GM21619 (cell line): Measurements from ENCODE around the gene C5orf15.
"Not testable (repeated sequence)": the region's sequence is repeated elsewhere in the genome, so short reads cannot be mapped to it uniquely, and the experiment has no call there.

Source experiments
- ATAC-seq: cut with Tn5 transposase; IDR thresholded peaks from one replicate; pipeline ENCODE4 v1.9.1; 2021; ENCODE audit not compliant: unreplicated experiment

The C5orf15 gene

GRCh38 chr5:133994297-133994989 lies 26.0 kb upstream of the C5orf15 start:
- ATAC-seq, result no peak

DNA sequence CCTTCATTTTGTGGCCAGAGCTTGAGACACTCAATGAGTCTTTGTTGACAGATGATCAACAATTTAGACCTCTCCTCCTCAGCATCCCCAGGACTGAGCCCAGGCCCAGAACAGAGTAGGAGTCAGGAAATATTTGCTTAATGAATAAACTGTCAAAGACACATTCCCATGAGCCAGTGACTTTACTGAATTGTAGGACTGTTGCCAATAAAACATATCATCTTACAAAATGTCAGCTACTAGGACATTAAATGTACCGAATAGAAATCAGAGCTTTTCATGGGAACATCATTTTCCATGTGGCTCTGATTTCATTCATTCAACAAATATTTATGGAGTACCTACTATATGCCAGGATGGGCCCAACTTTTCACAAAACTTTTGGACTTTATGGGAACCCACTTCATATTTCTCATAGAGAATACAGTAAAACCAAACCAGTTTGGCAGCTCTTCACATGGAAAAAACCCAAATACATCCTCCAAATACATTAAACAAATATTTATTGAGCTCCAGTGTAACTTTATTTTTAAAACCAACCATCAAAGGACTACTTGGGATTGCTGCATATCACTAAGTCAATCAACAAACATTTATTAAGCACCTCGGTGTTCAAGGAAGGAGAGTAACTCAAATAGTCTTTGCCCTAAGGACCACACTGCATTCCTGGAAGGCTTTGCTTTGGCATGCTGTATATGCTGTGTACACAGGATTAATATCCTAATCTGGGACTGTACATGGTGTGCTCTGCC lies 24.9 kb upstream of the C5orf15 start:
- ATAC-seq, result no peak

DNA sequence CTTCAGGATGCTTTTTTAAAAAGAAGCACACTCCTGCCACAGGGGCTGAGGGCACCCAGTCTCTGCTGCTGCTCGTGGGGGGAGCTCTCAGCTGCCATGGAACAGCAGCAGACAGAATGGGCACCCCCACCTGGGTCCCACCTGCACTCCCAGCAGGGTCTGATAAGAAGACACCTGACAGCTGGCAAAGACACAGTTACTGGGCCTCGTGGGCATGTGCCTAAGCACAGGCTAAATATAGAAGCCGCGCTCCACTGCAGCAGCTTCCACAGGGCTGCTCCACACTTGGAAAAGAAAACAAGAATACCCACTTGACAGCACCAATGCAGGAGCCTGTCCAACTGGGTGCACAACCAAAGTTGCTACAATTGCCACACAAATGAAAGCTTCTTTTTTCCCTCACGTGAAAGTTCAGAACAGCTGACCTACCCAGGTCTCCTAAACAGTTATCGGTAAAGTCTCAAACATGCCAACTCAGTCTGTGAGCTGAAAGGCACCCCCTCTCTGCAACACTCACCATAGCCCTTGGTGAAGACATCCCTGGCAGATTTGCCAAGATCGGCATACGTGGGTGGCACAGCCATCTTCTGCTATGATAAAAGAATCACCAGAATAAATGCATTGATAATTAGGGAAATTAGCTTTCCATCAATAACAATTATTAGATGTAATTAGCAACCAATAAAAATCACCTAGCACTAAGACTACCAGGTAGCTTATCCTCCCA lies 24.2 kb upstream of the C5orf15 start:
- ATAC-seq, result no peak

GRCh38 chr5:133991171-133991910 lies 22.9 kb upstream of the C5orf15 start:
- no peak for ATAC-seq

- ATAC-seq, result no peak
These were observed 22.0 kb upstream of the C5orf15 start for GRCh38 chr5:133990396-133990795.

DNA sequence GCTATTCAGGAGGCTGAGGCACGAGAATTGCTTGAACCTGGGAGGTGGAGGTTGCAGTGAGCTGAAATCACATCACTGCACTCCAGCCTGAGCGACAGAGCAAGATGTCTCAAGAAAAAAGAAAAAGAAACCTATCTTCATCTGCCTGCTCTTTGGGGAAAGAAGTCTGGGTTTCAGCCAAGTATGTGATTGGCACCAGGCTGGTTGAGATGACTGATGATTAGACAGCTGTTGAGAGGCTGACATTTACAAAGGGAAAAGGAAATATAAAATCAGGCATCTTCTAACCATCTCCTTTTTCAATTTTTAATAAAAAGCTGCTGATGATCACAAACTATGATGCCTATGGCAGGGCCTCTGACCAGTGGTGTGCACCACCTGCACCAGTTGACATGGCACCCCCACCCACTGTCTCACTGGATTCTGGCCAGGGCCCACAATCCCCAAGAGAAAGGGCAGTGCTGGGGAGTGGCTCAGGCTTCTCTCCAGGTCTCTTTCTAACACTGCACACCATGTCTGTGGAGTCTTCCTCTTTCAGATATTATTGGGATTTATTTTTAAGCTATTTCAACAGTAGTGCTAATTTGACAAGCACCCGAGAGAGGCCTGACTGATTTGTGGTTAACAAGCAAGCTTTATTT lies 17.2 kb upstream of the C5orf15 start:
- no peak for ATAC-seq

GRCh38 chr5:133983674-133984073 lies 15.2 kb upstream of the C5orf15 start:
- ATAC-seq, result no peak

GRCh38 chr5:133981714-133982113 lies 13.3 kb upstream of the C5orf15 start:
- ATAC-seq, result no peak

GRCh38 chr5:133980652-133981051 lies 12.2 kb upstream of the C5orf15 start:
- ATAC-seq, result no peak

DNA sequence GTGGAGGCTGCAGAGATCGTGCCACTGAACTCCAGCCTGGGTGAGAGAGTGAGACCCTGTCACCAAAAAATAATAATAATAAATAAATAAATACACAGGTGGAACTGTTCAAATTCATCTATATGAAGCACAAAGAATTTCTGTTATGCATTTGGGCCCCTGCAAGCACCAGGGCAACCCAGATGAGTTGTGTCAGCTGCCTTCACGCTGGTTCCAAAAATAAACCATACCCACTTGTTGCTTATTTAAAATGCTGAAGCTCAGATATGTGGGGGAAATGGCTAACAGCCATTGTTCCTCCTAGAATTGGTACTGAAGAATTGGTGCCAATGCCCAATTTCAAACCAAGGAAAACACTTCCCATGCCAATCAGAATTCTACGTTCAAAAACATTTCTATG lies 10.5 kb upstream of the C5orf15 start:
- ATAC-seq, result no peak

DNA sequence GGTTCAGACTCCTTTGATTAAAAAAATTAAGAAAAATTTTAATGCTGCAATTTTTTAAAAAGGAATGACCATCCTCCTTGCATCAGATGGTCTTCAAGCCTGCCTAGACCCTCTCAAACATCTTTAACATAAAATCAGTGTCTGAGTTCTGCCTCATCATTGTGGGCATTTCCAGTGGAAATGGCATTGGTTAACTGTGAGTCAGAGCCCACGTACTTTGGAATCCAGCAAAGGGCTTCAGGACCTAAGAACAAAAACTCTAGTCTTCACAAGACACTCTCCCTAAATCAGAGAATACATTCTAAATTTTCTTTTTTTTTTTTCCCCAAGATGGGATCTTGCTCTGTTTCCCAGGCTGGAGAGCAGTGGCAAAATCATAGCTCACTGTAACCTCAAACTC lies 9.4 kb upstream of the C5orf15 start:
- no peak for ATAC-seq

- peak; percentile 60 for ATAC-seq
These were observed 8.8 kb upstream of the C5orf15 start for GRCh38 chr5:133977161-133977787.

GRCh38 chr5:133975546-133975945 lies 7.1 kb upstream of the C5orf15 start:
- ATAC-seq, result not testable (repeated sequence)

DNA sequence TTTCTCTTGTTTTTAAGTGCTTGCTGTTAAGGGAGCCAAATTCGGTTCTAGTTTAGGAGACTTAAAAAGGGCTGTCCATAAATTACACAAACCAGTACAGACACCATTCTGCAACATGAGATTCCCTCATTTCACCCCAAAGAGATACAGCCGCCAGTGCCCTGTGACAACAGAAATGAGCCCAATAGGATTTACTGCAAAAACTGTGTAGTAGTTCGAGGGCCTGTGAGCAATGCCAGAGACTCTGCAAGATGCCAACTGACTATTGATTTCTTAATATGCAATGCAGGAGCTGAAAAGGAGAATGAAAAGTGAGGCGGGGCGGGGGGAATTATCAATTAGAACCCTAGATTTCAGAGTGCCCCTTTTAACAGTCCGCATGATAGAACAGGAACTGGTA lies 5.7 kb upstream of the C5orf15 start:
- ATAC-seq, result no peak

GRCh38 chr5:133970325-133970909 lies 2.0 kb upstream of the C5orf15 start:
- ATAC-seq, result no peak

- no peak for ATAC-seq
These were observed 1.4 kb upstream of the C5orf15 start for GRCh38 chr5:133969654-133970324.

DNA sequence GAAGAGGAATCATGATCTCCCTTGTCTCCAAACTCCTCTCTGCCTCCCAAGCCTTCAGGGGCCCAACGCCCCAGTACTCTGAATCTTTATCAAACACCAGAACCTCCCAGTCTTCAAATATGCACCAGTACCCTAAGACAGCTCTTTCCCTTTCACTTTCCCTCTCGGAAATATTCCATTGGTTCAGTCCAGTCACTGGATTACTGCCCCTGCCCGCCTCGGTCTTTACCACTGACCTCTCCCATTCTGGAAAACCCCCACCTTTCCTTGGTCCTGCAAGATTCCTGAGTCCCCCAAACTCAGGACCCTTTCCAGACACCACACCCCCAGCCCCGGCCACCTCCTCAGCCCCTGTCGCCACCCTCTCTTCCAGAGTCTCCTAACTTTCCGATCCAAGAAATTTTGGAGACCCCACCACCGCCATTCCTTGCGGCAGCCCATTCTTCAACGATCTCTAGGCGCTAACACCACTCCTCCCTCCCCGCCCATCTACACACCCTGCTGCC lies 674 bp downstream of the C5orf15 start:
- ATAC-seq, result peak; percentile 4

- ATAC-seq, result no peak
These were observed 1.3 kb downstream of the C5orf15 start for GRCh38 chr5:133967124-133967523.

- no peak for ATAC-seq
These were observed 2.3 kb downstream of the C5orf15 start for GRCh38 chr5:133966090-133966489.
